Mesendoderm (in vitro differentiated cells): ENCODE measurements around the gene AMDHD1.

Experiments
- DNase-seq: peaks from one replicate; pipeline ENCODE4 v3.0.0; 2013
- H2AK5ac ChIP-seq: 2 replicates; pipeline ENCODE4 v1.6.1; 2013; ENCODE audit warnings: low read length, inconsistent platforms
- H2BK120ac ChIP-seq: 2 replicates; pipeline ENCODE4 v1.6.1; 2013; ENCODE audit warnings: low read depth, mild to moderate bottlenecking, low read length, moderate library complexity, mixed read lengths
- H2BK15ac ChIP-seq: replicated peaks from 2 replicates; pipeline ENCODE4 v1.6.1; 2013; ENCODE audit warnings: low read depth, mild to moderate bottlenecking, moderate library complexity
- H2BK5ac ChIP-seq: 2 replicates; pipeline ENCODE4 v1.6.1; 2013; ENCODE audit warnings: low read length, inconsistent platforms
- H3K18ac ChIP-seq: 2 replicates; pipeline ENCODE4 v1.6.1; 2013; ENCODE audit warnings: mild to moderate bottlenecking, low read length, mixed read lengths
- H3K23ac ChIP-seq: one replicate; pipeline ENCODE4 v1.6.1; 2013; ENCODE audit warnings: low read length
- H3K27ac ChIP-seq: 2 replicates; pipeline ENCODE4 v1.5.1; 2013; ENCODE audit warnings: low read depth, mild to moderate bottlenecking, inconsistent platforms, low read length, moderate library complexity
- H3K27me3 ChIP-seq: 2 replicates; pipeline ENCODE4 v1.6.1; 2013; ENCODE audit warnings: low read length, control low read depth, mild to moderate bottlenecking, inconsistent platforms; ENCODE audit not compliant: insufficient read depth, poor library complexity
- H3K36me3 ChIP-seq: 2 replicates; pipeline ENCODE4 v1.6.1; 2013; ENCODE audit warnings: low read length, inconsistent platforms; ENCODE audit not compliant: control insufficient read depth, insufficient read depth
- H3K4ac ChIP-seq: one replicate; pipeline ENCODE4 v1.6.1; 2013; ENCODE audit warnings: low read depth, mild to moderate bottlenecking, low read length, moderate library complexity
- H3K4me1 ChIP-seq: 2 replicates; pipeline ENCODE4 v1.6.1; 2013; ENCODE audit warnings: low read depth, low read length, inconsistent platforms; ENCODE audit not compliant: control insufficient read depth
- H3K4me2 ChIP-seq: 2 replicates; pipeline ENCODE4 v1.6.1; 2013; ENCODE audit warnings: low read length
- H3K4me3 ChIP-seq: 2 replicates; pipeline ENCODE4 v1.5.1; 2013; ENCODE audit warnings: mild to moderate bottlenecking, low read length
- H3K56ac ChIP-seq: one replicate; pipeline ENCODE4 v1.6.1; 2013; ENCODE audit warnings: low read length
- H3K79me1 ChIP-seq: 2 replicates; pipeline ENCODE4 v1.6.1; 2013; ENCODE audit warnings: low read length, inconsistent platforms
- H3K79me2 ChIP-seq: 2 replicates; pipeline ENCODE4 v1.6.1; 2013; ENCODE audit warnings: mild to moderate bottlenecking, low read length; ENCODE audit not compliant: control insufficient read depth, insufficient read depth
- H3K9ac ChIP-seq: 2 replicates; pipeline ENCODE4 v1.6.1; 2013; ENCODE audit warnings: low read length, inconsistent platforms
- H4K5ac ChIP-seq: one replicate; pipeline ENCODE4 v1.6.1; 2013; ENCODE audit warnings: low read length
- H4K8ac ChIP-seq: one replicate; pipeline ENCODE4 v1.6.1; 2013; ENCODE audit warnings: low read depth, mild to moderate bottlenecking, control low read depth, low read length, moderate library complexity
- WGBS: extraction: QIAGEN DNeasy Blood & Tissue Kit; methylation state at CpG from one replicate; pipeline ENCODE4 v1.1.7; 2013; ENCODE audit warnings: low lambda C conversion rate, missing lambda C conversion rate; ENCODE audit not compliant: insufficient coverage; ENCODE audit errors: extremely low coverage; 5-methylcytosine and 5-hydroxymethylcytosine counted together

Gene AMDHD1

DNA sequence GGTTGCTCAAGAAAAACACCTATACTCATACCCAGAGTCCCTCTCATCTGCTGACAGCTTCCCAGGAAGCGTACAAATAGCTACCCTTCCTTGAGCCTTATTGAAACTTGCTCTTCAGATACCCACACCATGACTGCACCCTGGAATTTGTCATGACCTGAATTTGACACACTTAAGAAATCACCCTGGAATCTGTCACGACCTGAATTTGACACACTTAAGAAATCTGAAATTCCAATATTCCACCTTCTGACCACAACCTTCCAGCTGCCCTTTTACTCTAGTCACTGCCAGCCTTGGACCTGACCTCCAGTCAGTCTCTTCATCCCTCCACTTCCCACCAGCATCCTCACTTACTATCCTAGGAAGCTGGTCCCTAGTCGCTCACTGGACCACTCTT is 54.1 kb downstream of the AMDHD1 start:
- no peak overlapping the region for H3K4ac ChIP-seq
- H3K4me1 ChIP-seq: no peaks in the 10 kb centered on the region
- H3K36me3 ChIP-seq: no peaks in the 10 kb centered on the region
- no peak overlapping the region for H4K8ac ChIP-seq
- no peak overlapping the region for H3K18ac ChIP-seq
- H3K79me2 ChIP-seq: no peaks in the 10 kb centered on the region
- no peaks in the 10 kb centered on the region for H3K79me1 ChIP-seq
- no peak for DNase-seq
- no peak overlapping the region for H2BK5ac ChIP-seq
- H4K5ac ChIP-seq: no peak overlapping the region
- H2BK120ac ChIP-seq: no peak overlapping the region
- WGBS: no CpG with 5 or more reads among the region's 3 CpGs
- H3K56ac ChIP-seq: no peak overlapping the region
- H2BK15ac ChIP-seq: no peak overlapping the region
- no peaks in the 10 kb centered on the region for H3K27me3 ChIP-seq
- H3K4me2 ChIP-seq: no peak overlapping the region
- H3K27ac ChIP-seq: no peak overlapping the region
- H3K23ac ChIP-seq: no peak overlapping the region
- no peak overlapping the region for H3K9ac ChIP-seq
- no peak overlapping the region for H2AK5ac ChIP-seq
- H3K4me3 ChIP-seq: no peak overlapping the region

DNA sequence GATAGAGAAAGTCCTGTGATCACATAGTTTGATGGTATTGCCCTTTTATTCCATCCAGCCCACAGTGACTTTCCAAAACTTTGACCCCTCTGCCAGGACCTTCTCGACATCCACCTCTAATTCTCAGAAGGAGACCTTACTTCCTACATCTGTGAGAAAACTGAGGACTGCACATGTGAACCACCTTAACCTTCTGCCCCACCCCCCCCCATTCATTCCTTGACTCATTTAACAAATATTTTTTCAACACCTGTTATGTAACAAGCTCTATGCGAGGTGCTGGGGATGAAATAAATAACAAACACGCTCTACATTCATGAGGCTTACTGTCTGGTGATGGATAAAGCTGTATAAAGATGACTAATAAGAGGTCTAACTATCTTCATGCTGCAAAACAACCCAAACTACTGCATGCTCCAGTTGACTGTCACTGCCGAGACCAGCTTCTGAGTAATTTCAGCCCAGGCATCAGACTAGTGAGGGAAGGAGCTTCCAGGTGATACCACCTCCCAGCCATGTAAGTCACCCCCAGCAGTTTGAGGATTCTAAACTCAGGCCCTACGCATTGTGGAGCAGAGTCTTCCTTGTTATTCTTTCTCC is 54.9 kb downstream of the AMDHD1 start:
- Histone ChIP-seq H2BK15ac (no peak overlapping the region), H3K27ac (no peak overlapping the region), H2BK120ac (no peak overlapping the region), H3K56ac (no peak overlapping the region), H2BK5ac (no peak overlapping the region), H3K4me3 (no peak overlapping the region), H3K27me3 (no peaks in the 10 kb centered on the region), H3K18ac (no peak overlapping the region), H3K79me2 (no peaks in the 10 kb centered on the region), H4K5ac (no peak overlapping the region), H3K23ac (no peak overlapping the region), H3K79me1 (no peaks in the 10 kb centered on the region), H3K9ac (no peak overlapping the region), H4K8ac (no peak overlapping the region), H2AK5ac (no peak overlapping the region), H3K36me3 (no peaks in the 10 kb centered on the region), H3K4me1 (no peaks in the 10 kb centered on the region), H3K4ac (no peak overlapping the region), H3K4me2 (no peak overlapping the region)
- DNase-seq: no peak
- no CpG with 5 or more reads among the region's 5 CpGs for WGBS

DNA sequence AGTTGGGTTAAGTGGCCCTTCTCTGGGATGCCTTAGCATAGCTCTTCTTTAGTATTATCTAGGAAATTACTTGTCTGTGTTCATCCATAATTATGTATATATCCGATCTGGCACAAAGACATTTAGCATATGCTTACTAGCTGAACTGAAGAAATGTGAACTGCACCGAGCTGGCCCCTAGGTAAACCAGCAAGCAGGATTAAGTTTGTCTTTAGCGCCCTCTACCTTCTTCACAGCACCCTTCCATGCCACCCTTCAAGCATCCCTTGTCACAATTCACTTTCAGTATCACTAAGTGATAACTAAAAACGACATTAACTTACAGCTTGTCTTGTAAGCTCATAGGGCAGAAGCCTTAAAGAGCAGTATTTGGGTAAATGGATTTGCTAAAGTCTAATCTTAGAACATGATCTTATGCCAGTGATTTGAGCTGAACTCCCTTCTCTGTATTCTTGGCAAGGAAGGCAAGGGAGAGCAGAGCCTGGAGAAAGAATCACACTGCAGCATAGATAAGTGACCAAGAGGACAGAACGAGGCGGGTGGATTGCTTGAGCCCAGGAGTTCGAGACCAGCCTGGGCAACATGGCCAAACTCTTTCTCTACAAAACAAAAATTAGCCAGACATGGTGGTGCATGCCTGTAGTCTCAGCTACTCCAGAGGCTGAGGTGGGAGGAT is 55.6 kb downstream of the AMDHD1 start:
- no peak overlapping the region for H3K9ac ChIP-seq
- no peak overlapping the region for H4K8ac ChIP-seq
- H3K36me3 ChIP-seq: no peaks in the 10 kb centered on the region
- no peak overlapping the region for H3K18ac ChIP-seq
- DNase-seq: peak; percentile 72
- H4K5ac ChIP-seq: no peak overlapping the region
- no peak overlapping the region for H3K4me3 ChIP-seq
- no peaks in the 10 kb centered on the region for H3K79me2 ChIP-seq
- H3K4me2 ChIP-seq: no peak overlapping the region
- no peaks in the 10 kb centered on the region for H3K27me3 ChIP-seq
- no peak overlapping the region for H2BK120ac ChIP-seq
- no peak overlapping the region for H3K4ac ChIP-seq
- H2AK5ac ChIP-seq: no peak overlapping the region
- no peaks in the 10 kb centered on the region for H3K4me1 ChIP-seq
- H2BK15ac ChIP-seq: no peak overlapping the region
- H3K79me1 ChIP-seq: no peaks in the 10 kb centered on the region
- no peak overlapping the region for H3K56ac ChIP-seq
- WGBS: no CpG with 5 or more reads among the region's 7 CpGs
- H3K27ac ChIP-seq: no peak overlapping the region
- no peak overlapping the region for H2BK5ac ChIP-seq
- H3K23ac ChIP-seq: no peak overlapping the region

DNA sequence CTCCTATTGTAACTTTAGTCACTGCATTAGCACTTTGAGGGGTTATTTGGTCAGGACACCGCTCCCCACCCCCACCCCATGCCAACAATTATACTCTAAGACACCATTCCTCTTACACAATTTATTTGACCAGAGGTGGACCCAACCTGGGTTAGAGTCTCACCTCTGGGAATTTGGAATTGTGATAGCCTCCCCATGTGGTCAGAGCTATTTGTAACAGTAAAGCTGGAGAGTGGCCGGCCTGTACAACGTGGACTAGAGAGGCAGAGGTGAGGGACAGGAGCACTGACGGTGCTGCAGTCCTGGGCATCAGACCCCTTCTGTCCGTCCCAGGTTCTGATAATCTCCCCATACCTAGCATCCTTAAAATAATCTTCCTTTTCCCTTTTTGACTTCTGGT is 56.4 kb downstream of the AMDHD1 start:
- no peak overlapping the region for H3K56ac ChIP-seq
- H3K4ac ChIP-seq: no peak overlapping the region
- no peak overlapping the region for H3K18ac ChIP-seq
- no peak overlapping the region for H3K4me2 ChIP-seq
- H2BK120ac ChIP-seq: no peak overlapping the region
- H3K9ac ChIP-seq: no peak overlapping the region
- no peak overlapping the region for H3K4me3 ChIP-seq
- no CpG with 5 or more reads among the region's 5 CpGs for WGBS
- H3K36me3 ChIP-seq: no peaks in the 10 kb centered on the region
- H3K27ac ChIP-seq: no peak overlapping the region
- no peak overlapping the region for H2BK5ac ChIP-seq
- no peak overlapping the region for H4K5ac ChIP-seq
- no peak overlapping the region for H4K8ac ChIP-seq
- no peaks in the 10 kb centered on the region for H3K79me2 ChIP-seq
- no peaks in the 10 kb centered on the region for H3K4me1 ChIP-seq
- no peak for DNase-seq
- H3K27me3 ChIP-seq: no peaks in the 10 kb centered on the region
- H2BK15ac ChIP-seq: no peak overlapping the region
- H3K79me1 ChIP-seq: no peaks in the 10 kb centered on the region
- no peak overlapping the region for H3K23ac ChIP-seq
- H2AK5ac ChIP-seq: no peak overlapping the region

DNA sequence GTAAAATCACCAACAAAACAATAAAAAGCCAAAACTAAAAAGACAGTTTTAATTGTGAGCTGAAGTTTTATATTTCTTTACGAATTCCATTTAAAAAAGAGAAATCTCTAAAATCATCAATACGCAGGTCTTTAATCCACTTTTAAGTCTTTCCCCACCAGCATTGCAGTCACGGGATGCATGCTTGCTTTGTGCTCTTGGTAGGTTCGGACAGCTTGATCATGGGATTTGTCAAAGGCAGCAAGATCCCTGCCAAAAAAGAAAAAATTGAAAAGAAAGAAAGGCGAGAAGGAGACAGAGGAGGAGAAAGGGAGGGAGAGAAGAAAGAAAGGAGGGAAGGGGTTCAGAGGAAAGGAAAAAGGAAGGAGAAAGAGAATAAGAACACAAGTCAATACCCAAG is 57.7 kb downstream of the AMDHD1 start:
- H3K27me3 ChIP-seq: no peaks in the 10 kb centered on the region
- H3K56ac ChIP-seq: no peak overlapping the region
- no peaks in the 10 kb centered on the region for H3K79me2 ChIP-seq
- H3K4me2 ChIP-seq: no peak overlapping the region
- H3K27ac ChIP-seq: no peak overlapping the region
- H3K4me3 ChIP-seq: no peak overlapping the region
- H2BK15ac ChIP-seq: no peak overlapping the region
- no peak overlapping the region for H2AK5ac ChIP-seq
- H3K79me1 ChIP-seq: no peaks in the 10 kb centered on the region
- no peak overlapping the region for H3K23ac ChIP-seq
- no peak overlapping the region for H3K18ac ChIP-seq
- H4K5ac ChIP-seq: no peak overlapping the region
- H3K4me1 ChIP-seq: no peaks in the 10 kb centered on the region
- H2BK5ac ChIP-seq: no peak overlapping the region
- no CpG with 5 or more reads among the region's 5 CpGs for WGBS
- H3K36me3 ChIP-seq: no peaks in the 10 kb centered on the region
- H3K9ac ChIP-seq: no peak overlapping the region
- no peak overlapping the region for H4K8ac ChIP-seq
- no peak for DNase-seq
- H3K4ac ChIP-seq: no peak overlapping the region
- H2BK120ac ChIP-seq: no peak overlapping the region

DNA sequence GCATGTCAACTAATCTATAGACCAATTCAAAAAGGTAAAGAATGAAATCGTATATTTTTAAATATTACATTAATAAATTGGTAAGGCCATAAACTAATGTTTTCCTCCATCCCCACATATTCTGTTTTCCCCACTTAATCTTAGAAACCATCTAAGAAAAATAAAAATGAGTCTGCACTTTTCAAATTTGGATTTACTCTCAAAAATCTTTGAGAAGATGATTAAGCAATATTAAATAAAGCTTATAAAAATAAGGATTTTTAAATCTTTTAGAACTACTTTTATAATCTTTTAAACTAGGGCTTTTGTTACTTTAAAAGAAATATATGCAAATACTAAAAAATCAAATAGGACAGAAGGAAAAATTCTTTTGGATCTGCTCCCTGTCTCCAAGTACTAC is 63.6 kb downstream of the AMDHD1 start:
- H3K23ac ChIP-seq: no peak overlapping the region
- H4K5ac ChIP-seq: no peak overlapping the region
- H3K4me2 ChIP-seq: no peak overlapping the region
- H2BK120ac ChIP-seq: no peak overlapping the region
- no peaks in the 10 kb centered on the region for H3K27me3 ChIP-seq
- no peak overlapping the region for H4K8ac ChIP-seq
- H3K18ac ChIP-seq: no peak overlapping the region
- no peak for DNase-seq
- no peak overlapping the region for H3K27ac ChIP-seq
- no peaks in the 10 kb centered on the region for H3K36me3 ChIP-seq
- no peak overlapping the region for H3K4me3 ChIP-seq
- H3K4me1 ChIP-seq: no peaks in the 10 kb centered on the region
- H2BK5ac ChIP-seq: no peak overlapping the region
- no peak overlapping the region for H3K9ac ChIP-seq
- H3K79me2 ChIP-seq: no peaks in the 10 kb centered on the region
- no peak overlapping the region for H3K56ac ChIP-seq
- H3K4ac ChIP-seq: no peak overlapping the region
- no peaks in the 10 kb centered on the region for H3K79me1 ChIP-seq
- WGBS: no CpG with 5 or more reads among the region's 1 CpG
- no peak overlapping the region for H2BK15ac ChIP-seq
- no peak overlapping the region for H2AK5ac ChIP-seq
